Nephron progenitor cell (in vitro differentiated cells): ENCODE results near the gene AVEN.
A peak's percentile ranks its signal among the peaks of the same experiment; 100 is the strongest.

Source experiments
- DNase-seq: peaks from one replicate; pipeline ENCODE4 v3.0.0; 2021
- H3K27ac Mint-ChIP-seq: 2 replicates; pipeline ENCODE4 v1.8.0; 2021; ENCODE audit warnings: mild to moderate bottlenecking, moderate library complexity, mixed read lengths
- H3K27me3 Mint-ChIP-seq: 2 replicates; pipeline ENCODE4 v1.8.0; 2021; ENCODE audit warnings: mild to moderate bottlenecking, low read depth, mixed read lengths; ENCODE audit not compliant: poor library complexity
- H3K36me3 Mint-ChIP-seq: 2 replicates; pipeline ENCODE4 v1.8.0; 2021; ENCODE audit warnings: low read depth, mixed read lengths
- H3K4me1 Mint-ChIP-seq: 2 replicates; pipeline ENCODE4 v1.8.0; 2021; ENCODE audit warnings: mixed read lengths
- H3K4me3 Mint-ChIP-seq: 2 replicates; pipeline ENCODE4 v1.8.0; 2021; ENCODE audit warnings: mild to moderate bottlenecking, moderate library complexity, mixed read lengths
- H3K9me3 Mint-ChIP-seq: 2 replicates; pipeline ENCODE4 v1.8.0; 2021; ENCODE audit warnings: mild to moderate bottlenecking, moderate library complexity, mixed read lengths
- TF ChIP-seq, protein P1 (sequence below): fragments of 200-600 bp; sonication (generic); IDR thresholded peaks from 2 replicates; pipeline ENCODE4 v1.5.0; 2021; ENCODE audit warnings: antibody characterized with exemption

The AVEN gene

GRCh38 chr15:33915571-33916407 is 123.2 kb downstream of the AVEN start:
- Mint-ChIP-seq H3K4me3 (no peak overlapping the region), H3K9me3 (peaks cover 3% of the 10 kb centered on the region), H3K36me3 (no peaks in the 10 kb centered on the region), H3K27ac (peak overlapping the region; percentile 95), H3K27me3 (peaks cover under 1% of the 10 kb centered on the region), H3K4me1 (peaks cover 20% of the 10 kb centered on the region)
- TF ChIP-seq, protein P1, sequence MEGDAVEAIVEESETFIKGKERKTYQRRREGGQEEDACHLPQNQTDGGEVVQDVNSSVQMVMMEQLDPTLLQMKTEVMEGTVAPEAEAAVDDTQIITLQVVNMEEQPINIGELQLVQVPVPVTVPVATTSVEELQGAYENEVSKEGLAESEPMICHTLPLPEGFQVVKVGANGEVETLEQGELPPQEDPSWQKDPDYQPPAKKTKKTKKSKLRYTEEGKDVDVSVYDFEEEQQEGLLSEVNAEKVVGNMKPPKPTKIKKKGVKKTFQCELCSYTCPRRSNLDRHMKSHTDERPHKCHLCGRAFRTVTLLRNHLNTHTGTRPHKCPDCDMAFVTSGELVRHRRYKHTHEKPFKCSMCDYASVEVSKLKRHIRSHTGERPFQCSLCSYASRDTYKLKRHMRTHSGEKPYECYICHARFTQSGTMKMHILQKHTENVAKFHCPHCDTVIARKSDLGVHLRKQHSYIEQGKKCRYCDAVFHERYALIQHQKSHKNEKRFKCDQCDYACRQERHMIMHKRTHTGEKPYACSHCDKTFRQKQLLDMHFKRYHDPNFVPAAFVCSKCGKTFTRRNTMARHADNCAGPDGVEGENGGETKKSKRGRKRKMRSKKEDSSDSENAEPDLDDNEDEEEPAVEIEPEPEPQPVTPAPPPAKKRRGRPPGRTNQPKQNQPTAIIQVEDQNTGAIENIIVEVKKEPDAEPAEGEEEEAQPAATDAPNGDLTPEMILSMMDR: no peak
- peak; percentile 29 for DNase-seq

DNA sequence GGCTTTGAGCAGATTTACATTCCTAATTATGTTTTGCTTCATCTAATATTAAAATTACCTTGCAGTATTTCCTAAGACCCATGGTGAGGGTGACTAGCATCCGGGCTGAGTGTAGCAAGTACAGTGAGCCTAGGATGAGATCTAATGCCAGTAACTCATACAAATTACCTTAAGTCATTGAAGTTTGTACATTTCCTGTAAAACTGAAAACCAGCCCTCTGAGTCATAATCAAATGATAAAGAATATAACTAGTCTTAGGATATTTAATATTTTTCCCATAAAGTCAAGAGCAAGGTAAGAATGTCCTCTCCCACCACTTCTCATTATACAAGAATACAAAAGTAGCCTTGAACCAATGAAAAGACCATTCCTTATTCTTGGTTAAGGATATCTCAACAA is 125.5 kb downstream of the AVEN start:
- DNase-seq: no peak
- peaks cover 25% of the 10 kb centered on the region for H3K4me1 Mint-ChIP-seq
- peaks cover 3% of the 10 kb centered on the region for H3K27me3 Mint-ChIP-seq
- no peak overlapping the region for H3K27ac Mint-ChIP-seq
- TF ChIP-seq, protein P1: no peak
- no peaks in the 10 kb centered on the region for H3K36me3 Mint-ChIP-seq
- no peak overlapping the region for H3K4me3 Mint-ChIP-seq
- peaks cover 3% of the 10 kb centered on the region for H3K9me3 Mint-ChIP-seq

GRCh38 chr15:33912326-33912725 is 126.7 kb downstream of the AVEN start:
- TF ChIP-seq, protein P1: no peak
- H3K27ac Mint-ChIP-seq: no peak overlapping the region
- peaks cover 3% of the 10 kb centered on the region for H3K9me3 Mint-ChIP-seq
- no peak overlapping the region for H3K4me3 Mint-ChIP-seq
- H3K27me3 Mint-ChIP-seq: peaks cover 3% of the 10 kb centered on the region
- no peak for DNase-seq
- H3K36me3 Mint-ChIP-seq: no peaks in the 10 kb centered on the region
- H3K4me1 Mint-ChIP-seq: peaks cover 25% of the 10 kb centered on the region

DNA sequence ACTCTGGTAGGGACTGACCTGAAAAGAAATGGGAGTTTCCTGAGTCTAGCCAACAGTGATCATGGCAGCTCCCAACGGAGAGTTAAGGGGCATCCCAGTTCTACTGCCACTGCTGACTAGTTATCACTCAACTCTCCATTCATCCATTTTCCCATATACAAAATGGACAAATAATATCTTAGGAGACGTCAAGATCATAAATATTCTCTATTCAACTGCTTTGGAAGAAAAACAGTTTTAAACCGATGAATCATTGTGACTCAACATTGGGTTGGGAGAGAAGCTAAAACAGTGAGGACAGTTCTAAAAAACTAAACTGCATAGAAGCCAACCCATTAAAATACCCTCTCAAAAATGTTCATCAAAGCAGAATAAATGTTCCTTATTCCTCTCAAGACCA is 128.3 kb downstream of the AVEN start:
- Mint-ChIP-seq H3K36me3 (no peaks in the 10 kb centered on the region), H3K4me1 (peaks cover 17% of the 10 kb centered on the region), H3K9me3 (peaks cover 3% of the 10 kb centered on the region), H3K27me3 (peaks cover 3% of the 10 kb centered on the region), H3K4me3 (no peak overlapping the region), H3K27ac (no peak overlapping the region)
- DNase-seq: no peak
- TF ChIP-seq, protein P1: no peak

DNA sequence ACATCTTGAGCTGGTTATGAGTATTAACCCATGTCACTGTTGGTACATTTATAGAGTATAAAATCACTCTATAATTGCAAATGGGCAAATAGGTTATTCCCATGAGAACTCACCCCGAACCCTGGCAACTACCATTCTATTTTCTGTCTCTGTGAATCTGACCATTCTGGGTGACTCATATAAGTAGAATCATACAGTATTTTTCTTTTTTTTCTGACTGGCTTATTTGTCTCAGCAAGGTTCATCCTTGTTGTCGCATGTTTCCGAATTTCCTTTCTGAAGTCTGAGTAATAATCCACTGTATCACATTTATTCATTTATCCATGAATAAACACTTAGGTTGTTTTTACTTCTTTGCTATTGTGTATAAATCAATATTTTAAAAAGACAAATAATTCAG is 130.6 kb downstream of the AVEN start:
- Mint-ChIP-seq H3K9me3 (no peaks in the 10 kb centered on the region), H3K27ac (no peak overlapping the region), H3K4me1 (peaks cover 5% of the 10 kb centered on the region), H3K36me3 (no peaks in the 10 kb centered on the region), H3K27me3 (peaks cover 3% of the 10 kb centered on the region), H3K4me3 (no peak overlapping the region)
- no peak for DNase-seq
- TF ChIP-seq, protein P1: no peak

GRCh38 chr15:33907326-33907725 is 131.7 kb downstream of the AVEN start:
- Mint-ChIP-seq H3K4me3 (no peak overlapping the region), H3K4me1 (peaks cover 5% of the 10 kb centered on the region), H3K27ac (no peak overlapping the region), H3K36me3 (no peaks in the 10 kb centered on the region), H3K9me3 (no peaks in the 10 kb centered on the region), H3K27me3 (peaks cover 3% of the 10 kb centered on the region)
- DNase-seq: no peak
- TF ChIP-seq, protein P1: no peak
